LNCaP clone FGC (cell line): ENCODE results near the gene IL1R1.

Experiments used
- DNase-seq: peaks from one replicate; pipeline ENCODE4 v3.0.0-alpha.2; 2011; ENCODE audit warnings: low read depth
- H3K4me3 ChIP-seq: 2 replicates; pipeline ENCODE4 v1.5.1; 2011; ENCODE audit warnings: mild to moderate bottlenecking, low read depth, low read length, control low read depth
- CTCF ChIP-seq: IDR thresholded peaks from 2 replicates; pipeline ENCODE4 v1.5.1; 2012; ENCODE audit warnings: mild to moderate bottlenecking; ENCODE audit not compliant: control insufficient read depth, insufficient read depth; ENCODE audit errors: extremely low read depth

IL1R1 gene

GRCh38 chr2:102190430-102191107, 48.0 kb downstream of the IL1R1 start:
- no peak for DNase-seq
- H3K4me3 ChIP-seq, result no peak overlapping the region
- no peak for TF ChIP-seq CTCF

GRCh38 chr2:102191501-102191900, 49.0 kb downstream of the IL1R1 start:
- TF ChIP-seq CTCF, result no peak
- DNase-seq, result no peak
- H3K4me3 ChIP-seq, result no peak overlapping the region

- no peak overlapping the region for H3K4me3 ChIP-seq
- DNase-seq, result no peak
- no peak for TF ChIP-seq CTCF
These were observed 50.5 kb downstream of the IL1R1 start for GRCh38 chr2:102193074-102193473.

GRCh38 chr2:102194609-102195268, 52.2 kb downstream of the IL1R1 start:
- no peak overlapping the region for H3K4me3 ChIP-seq
- no peak for TF ChIP-seq CTCF
- no peak for DNase-seq

- TF ChIP-seq CTCF, result no peak
- peak; percentile 2 for DNase-seq
- H3K4me3 ChIP-seq, result no peak overlapping the region
These were observed 55.0 kb downstream of the IL1R1 start for GRCh38 chr2:102197389-102198137.

GRCh38 chr2:102200539-102200938, 58.0 kb downstream of the IL1R1 start:
- no peak overlapping the region for H3K4me3 ChIP-seq
- DNase-seq, result no peak
- no peak for TF ChIP-seq CTCF

- TF ChIP-seq CTCF, result no peak
- no peak for DNase-seq
- no peak overlapping the region for H3K4me3 ChIP-seq
These were observed 62.1 kb downstream of the IL1R1 start for GRCh38 chr2:102204638-102205037.
